ENCODE measurements around the gene SLC15A5. TPM values are rescaled to one million over a fixed set of nuclear protein-coding genes. Genes with fewer than 3 reads are reported as not detected.

Gene SLC15A5
- total and polyA plus RNA-seq, 2 of the 8 experiments (the other 6 are each of a cell fraction or from before 2014, with no cell fraction given): not detected

GRCh38 chr12:16271062-16271461 is 6.4 kb downstream of the SLC15A5 start:
- H3K79me1 ChIP-seq (ENCODE audit: low read depth, low read length): no peaks in the 10 kb centered on the region
- H3K27ac ChIP-seq (ENCODE audit: low read depth, low read length): no peak overlapping the region
- ChIA-PET CTCF (ENCODE audit: partially characterized antibody) (interaction anchor here (0.6 kb wide), 1 partner anchor 1001 kb away, joined by 3 read pairs; no protein-coding TSS in a partner anchor), POLR2A (ENCODE audit: partially characterized antibody) (no interaction called here)
- H3K18ac ChIP-seq (ENCODE audit: extremely low read depth, low read length): no peak overlapping the region
- DNase-seq (ENCODE audit: low read depth in 1 of 2, low spot score in 2 of 2) (no peak), FAIRE-seq (no peak)
- no peak overlapping the region for H3K4me2 ChIP-seq (ENCODE audit: insufficient read depth in 1 of 2, low read depth in 2 of 2, low read length in 2 of 2)
- no peak overlapping the region for H3K4me3 ChIP-seq (ENCODE audit: extremely low read depth in 1 of 4, insufficient read depth in 2 of 4, low read depth in 3 of 4, low read length in 4 of 4)
- H4K91ac ChIP-seq (replicated peaks; ENCODE audit: insufficient read length, low read length): no peak overlapping the region
- no peaks in the 10 kb centered on the region for H3K27me3 ChIP-seq (replicated peaks in 1 of 4; ENCODE audit: control insufficient read depth in 3 of 4, extremely low read depth in 1 of 4, insufficient read depth in 3 of 4, low read length in 3 of 4)
- no peaks in the 10 kb centered on the region for H3K23me2 ChIP-seq (ENCODE audit: low read depth, low read length)
- no peak overlapping the region for H3K56ac ChIP-seq (replicated peaks; ENCODE audit: insufficient read length, low read depth, low read length)
- H3K9ac ChIP-seq (replicated peaks in 1 of 4; ENCODE audit: extremely low read depth in 1 of 4, low read depth in 3 of 4, low read length in 3 of 4): no peak overlapping the region
- H4K5ac ChIP-seq (ENCODE audit: insufficient read length, low read depth, low read length): no peak overlapping the region
- no peak overlapping the region for H2BK20ac ChIP-seq (ENCODE audit: low read length)
- H3K79me2 ChIP-seq (ENCODE audit: control insufficient read depth in 1 of 2, insufficient read depth in 2 of 2, low read length in 2 of 2): no peaks in the 10 kb centered on the region
- H3K4me1 ChIP-seq (replicated peaks in 1 of 4; ENCODE audit: control insufficient read depth in 3 of 4, insufficient read depth in 4 of 4, low read length in 3 of 4): no peaks in the 10 kb centered on the region
- no peak overlapping the region for H3K4ac ChIP-seq (replicated peaks; ENCODE audit: insufficient read length, low read depth, low read length)
- H2AK5ac ChIP-seq (ENCODE audit: low read depth, low read length): no peak overlapping the region
- H4K8ac ChIP-seq (ENCODE audit: extremely low read depth, insufficient read depth, low read length): no peak overlapping the region
- H2BK5ac ChIP-seq (ENCODE audit: low read depth, low read length): no peak overlapping the region
- 86% methylated on average over 1 of the region's 1 CpG; no CpG with 5 or more reads in 1 of the 2 experiments for WGBS, 2 experiments (ENCODE audit: extremely low coverage in 1 of 2, insufficient coverage in 1 of 2, insufficient read length in 1 of 2, insufficient replicate concordance in 2 of 2, low coverage in 1 of 2, low lambda C conversion rate in 2 of 2, missing lambda C conversion rate in 1 of 2)
- no peak overlapping the region for H2BK12ac ChIP-seq (ENCODE audit: low read depth, low read length)
- H2BK120ac ChIP-seq (replicated peaks; ENCODE audit: low read depth, low read length): no peak overlapping the region
- TF ChIP-seq KDM5A (IDR thresholded peaks at IDR 0.05; ENCODE audit: low read length) (no peak), GABPA (IDR thresholded peaks at IDR 0.05; ENCODE audit: borderline replicate concordance, insufficient read depth, low read length) (no peak), PHF8 (conservative IDR thresholded peaks at IDR 0.05; ENCODE audit: low read depth, low read length) (no peak), TAF7 (optimal IDR thresholded peaks at IDR 0.05; ENCODE audit: borderline replicate concordance, low read depth, low read length) (no peak), HDAC2 (IDR thresholded peaks at IDR 0.05; ENCODE audit: borderline replicate concordance in 1 of 2, low read depth in 2 of 2, low read length in 2 of 2) (no peak), POLR2AphosphoS5 (IDR thresholded peaks at IDR 0.05; ENCODE audit: low read depth, low read length) (no peak), YY1 (IDR thresholded peaks at IDR 0.05; ENCODE audit: low read depth, low read length) (no peak), CREB1 (IDR thresholded peaks at IDR 0.05) (no peak), SP2 (IDR thresholded peaks at IDR 0.05; ENCODE audit: low read length) (no peak)
- no peak overlapping the region for H2AFZ ChIP-seq (ENCODE audit: low read length)
- H3K36me3 ChIP-seq (ENCODE audit: control insufficient read depth in 2 of 4, insufficient read depth in 4 of 4, low read length in 3 of 4): no peaks in the 10 kb centered on the region
- no peaks in the 10 kb centered on the region for H4K20me1 ChIP-seq (replicated peaks in 1 of 2; ENCODE audit: control insufficient read depth in 1 of 2, insufficient read depth in 2 of 2, low read length in 2 of 2)
- no peak overlapping the region for H2BK15ac ChIP-seq (ENCODE audit: low read length)
- H3K9me3 ChIP-seq (ENCODE audit: insufficient read depth in 2 of 2, low read depth in 1 of 2, low read length in 1 of 2): no peaks in the 10 kb centered on the region
- no peak overlapping the region for H3K23ac ChIP-seq (ENCODE audit: insufficient read length)
- H3K14ac ChIP-seq (ENCODE audit: insufficient read length): no peak overlapping the region

All from H1 (cell line).